ENCODE data around the gene SRRM3.

SRRM3 gene

GRCh38 chr7:76244781-76245391 is 43.2 kb downstream of the SRRM3 start:
- no peak for TF ChIP-seq CTCF (conservative IDR thresholded peaks at IDR 0.05; ENCODE audit: low read length)
- no peak overlapping the region for H3K4me3 ChIP-seq (ENCODE audit: low read length)
- DNase-seq (ENCODE audit: low read depth), result no peak

- H3K4me3 ChIP-seq (ENCODE audit: low read length), result no peak overlapping the region
- TF ChIP-seq CTCF (conservative IDR thresholded peaks at IDR 0.05; ENCODE audit: low read length), result no peak
- DNase-seq (ENCODE audit: low read depth), result no peak
These were observed 45.2 kb downstream of the SRRM3 start for GRCh38 chr7:76246804-76247389.

GRCh38 chr7:76247938-76248337 is 46.2 kb downstream of the SRRM3 start:
- no peak overlapping the region for H3K4me3 ChIP-seq (ENCODE audit: low read length)
- DNase-seq (ENCODE audit: low read depth), result no peak
- no peak for TF ChIP-seq CTCF (conservative IDR thresholded peaks at IDR 0.05; ENCODE audit: low read length)

- no peak overlapping the region for H3K4me3 ChIP-seq (ENCODE audit: low read length)
- DNase-seq (ENCODE audit: low read depth), result no peak
- no peak for TF ChIP-seq CTCF (conservative IDR thresholded peaks at IDR 0.05; ENCODE audit: low read length)
These were observed 50.3 kb downstream of the SRRM3 start for GRCh38 chr7:76252021-76252420.

GRCh38 chr7:76254781-76255180 is 53.1 kb downstream of the SRRM3 start:
- DNase-seq (ENCODE audit: low read depth), result no peak
- TF ChIP-seq CTCF (conservative IDR thresholded peaks at IDR 0.05; ENCODE audit: low read length), result no peak

GRCh38 chr7:76257973-76258372 is 56.3 kb downstream of the SRRM3 start:
- TF ChIP-seq CTCF (conservative IDR thresholded peaks at IDR 0.05; ENCODE audit: low read length), result no peak
- H3K4me3 ChIP-seq (ENCODE audit: low read length), result no peak overlapping the region
- no peak for DNase-seq (ENCODE audit: low read depth)

More at GRCh38 chr7:76254781-76255180, 53.1 kb downstream of the SRRM3 start:
- H3K4me3 ChIP-seq (ENCODE audit: low read length), result no peak overlapping the region

Data from AG10803 (cell line).